SK-N-SH (cell line): Measurements from ENCODE around the gene BID. TPM values are rescaled to one million over a fixed set of nuclear protein-coding genes. Genes with fewer than 3 reads are reported as not detected.

ENCODE experiments used
- CTCF ChIA-PET: fragments of 300-600, 350-600 bp; formaldehyde crosslinking; extraction: SDS; loops from one replicate; lab custom pipeline; 2021; lab: Yijun Ruan, JAX
- POLR2A ChIA-PET: fragments of 350-600 bp; sonication (Branson Sonifier 250); formaldehyde crosslinking; extraction: SDS; loops from one replicate; lab custom pipeline; 2020; ENCODE audit warnings: antibody characterized with exemption, inconsistent platforms; lab: Yijun Ruan, JAX
- DNase-seq: peaks from one replicate; pipeline ENCODE4 v3.0.0; 2012
- H2AFZ ChIP-seq: fragments of 200-600 bp; sonication (generic); 2 replicates; pipeline ENCODE4 v1.8.1; 2016; ENCODE audit warnings: antibody characterized with exemption, mild to moderate bottlenecking, low read depth
- H3F3A ChIP-seq: fragments of 200-600 bp; sonication (generic); replicated peaks from 2 replicates; pipeline ENCODE3; 2016; ENCODE audit warnings: antibody characterized with exemption, mild to moderate bottlenecking; ENCODE audit not compliant: insufficient read depth
- H3K27ac ChIP-seq, 2 experiments: fragments of 200-500 bp in 1 of 2; fragments of 200-600 bp in 1 of 2; sonication (Bioruptor generic) in 1 of 2; sonication (generic), shearing (Covaris generic) in 1 of 2; 2 replicates each; pipeline versions ENCODE4 v1.5.1 to v1.6.1; 2014 to 2016; ENCODE audit warnings: low read depth in 2 of 2, inconsistent platforms in 1 of 2, low read length in 1 of 2, mild to moderate bottlenecking in 1 of 2, mixed read lengths in 1 of 2
- H3K27me3 ChIP-seq: fragments of 200-600 bp; sonication (generic), shearing (Covaris generic); 2 replicates; pipeline ENCODE4 v1.6.1; 2016; ENCODE audit warnings: mixed run types; ENCODE audit not compliant: insufficient read depth
- H3K36me3 ChIP-seq, 2 experiments: fragments of 200-500 bp in 1 of 2; fragments of 200-600 bp in 1 of 2; sonication (Bioruptor generic) in 1 of 2; sonication (generic) in 1 of 2; replicated peaks in 1 of 2; 2 replicates each; pipeline versions ENCODE3 to v1.5.1; 2014 to 2016; ENCODE audit warnings: low read length in 1 of 2, mild to moderate bottlenecking in 1 of 2; ENCODE audit not compliant: insufficient read depth in 2 of 2, control insufficient read depth in 1 of 2
- H3K4me1 ChIP-seq, 2 experiments: fragments of 200-500 bp in 1 of 2; fragments of 200-600 bp in 1 of 2; sonication (Bioruptor generic) in 1 of 2; sonication (generic), shearing (Covaris generic) in 1 of 2; 2 replicates each; pipeline versions ENCODE4 v1.5.1 to v1.6.1; 2014 to 2016; ENCODE audit warnings: low read depth in 1 of 2, low read length in 1 of 2, mixed run types in 1 of 2; ENCODE audit not compliant: insufficient read depth in 2 of 2, control insufficient read depth in 1 of 2
- H3K4me2 ChIP-seq: fragments of 200-600 bp; sonication (generic), shearing (Covaris generic); 2 replicates; pipeline ENCODE4 v1.6.1; 2017; ENCODE audit warnings: mixed run types
- H3K4me3 ChIP-seq, 2 experiments: fragments of 200-500 bp in 1 of 2; fragments of 200-600 bp in 1 of 2; sonication (Bioruptor generic) in 1 of 2; sonication (generic), shearing (Covaris generic) in 1 of 2; 2 replicates each; pipeline versions ENCODE4 v1.5.1 to v1.8.1; 2014 to 2016; ENCODE audit warnings: low read depth in 2 of 2, inconsistent platforms in 1 of 2, low read length in 1 of 2, mild to moderate bottlenecking in 1 of 2, mixed read lengths in 1 of 2, moderate library complexity in 1 of 2
- H3K79me2 ChIP-seq: fragments of 200-600 bp; sonication (generic); 2 replicates; pipeline ENCODE4 v1.8.1; 2017; ENCODE audit warnings: mild to moderate bottlenecking; ENCODE audit not compliant: insufficient read depth
- H3K9ac ChIP-seq: fragments of 200-600 bp; sonication (generic); 2 replicates; pipeline ENCODE4 v1.6.1; 2017; ENCODE audit warnings: mixed run types
- H3K9me2 ChIP-seq: fragments of 200-600 bp; sonication (generic); 2 replicates; pipeline ENCODE4 v1.6.1; 2017; ENCODE audit warnings: mixed run types
- H3K9me3 ChIP-seq: fragments of 200-600 bp; sonication (generic); 2 replicates; pipeline ENCODE4 v1.6.1; 2017; ENCODE audit warnings: mixed run types, mild to moderate bottlenecking, moderate library complexity
- H4K20me1 ChIP-seq: fragments of 200-600 bp; sonication (generic); 2 replicates; pipeline ENCODE4 v1.6.1; 2017; ENCODE audit warnings: mild to moderate bottlenecking, mixed run types; ENCODE audit not compliant: insufficient read depth
- FOXM1 ChIP-seq: IDR thresholded peaks from 2 replicates; pipeline ENCODE4 v1.4.0; 2012; ENCODE audit warnings: low read depth, mild to moderate bottlenecking
- GATA2 ChIP-seq: sonication (generic); formaldehyde crosslinking; IDR thresholded peaks from 2 replicates; pipeline ENCODE4 v1.5.0; 2020; ENCODE audit warnings: mild to moderate bottlenecking, missing genetic modification reagents
- MEF2A ChIP-seq: IDR thresholded peaks from 2 replicates; pipeline ENCODE4 v1.4.0; 2012; ENCODE audit warnings: low read depth, borderline replicate concordance
- RAD21 ChIP-seq: IDR thresholded peaks from 2 replicates; pipeline ENCODE4 v1.6.1; 2012; ENCODE audit warnings: mild to moderate bottlenecking, low read length
- SIN3A ChIP-seq: IDR thresholded peaks from 2 replicates; pipeline ENCODE4 v1.6.1; 2012; ENCODE audit warnings: low read depth, mild to moderate bottlenecking, low read length, moderate library complexity, borderline replicate concordance
- SMC3 ChIP-seq: IDR thresholded peaks from 2 replicates; pipeline ENCODE4 v1.6.1; 2012; ENCODE audit warnings: low read depth, low read length, improper control_type of control experiment
- whole genome bisulfite sequencing: methylation state at CpG from one replicate; pipeline ENCODE4 v1.1.6; 2017; ENCODE audit warnings: low lambda C conversion rate; 5-methylcytosine and 5-hydroxymethylcytosine counted together
- polyA plus RNA-seq, 3 experiments: library from polyadenylated mRNA; depleted of rRNA; stranded (reverse); fragments of >200 nt; gene quantifications; 2 replicates each; pipeline ENCODE4 v1.2.3, GENCODE V29; 2012
- TF ChIP-seq, protein P1 (sequence below): IDR thresholded peaks from 2 replicates; pipeline ENCODE4 v1.4.0; 2012; ENCODE audit warnings: low read depth, borderline replicate concordance
- TF ChIP-seq, protein P2 (sequence below): fragments of 150-350 bp; IDR thresholded peaks from 2 replicates; pipeline ENCODE4 v1.6.1; 2017; ENCODE audit warnings: antibody characterized with exemption, low read length, low read depth, borderline replicate concordance
- TF ChIP-seq, protein P3 (sequence below): IDR thresholded peaks from 2 replicates; pipeline ENCODE4 v1.4.0; 2012; ENCODE audit warnings: low read depth, borderline replicate concordance
- TF ChIP-seq, protein P4 (sequence below): fragments of 150-350 bp; IDR thresholded peaks from 2 replicates; pipeline ENCODE4 v1.6.1; 2016; ENCODE audit warnings: mild to moderate bottlenecking, low read depth, low read length

The BID gene
- polyA plus RNA-seq, 1 of the 3 experiments (the other 2 are of a cell fraction) = 139 TPM

DNA sequence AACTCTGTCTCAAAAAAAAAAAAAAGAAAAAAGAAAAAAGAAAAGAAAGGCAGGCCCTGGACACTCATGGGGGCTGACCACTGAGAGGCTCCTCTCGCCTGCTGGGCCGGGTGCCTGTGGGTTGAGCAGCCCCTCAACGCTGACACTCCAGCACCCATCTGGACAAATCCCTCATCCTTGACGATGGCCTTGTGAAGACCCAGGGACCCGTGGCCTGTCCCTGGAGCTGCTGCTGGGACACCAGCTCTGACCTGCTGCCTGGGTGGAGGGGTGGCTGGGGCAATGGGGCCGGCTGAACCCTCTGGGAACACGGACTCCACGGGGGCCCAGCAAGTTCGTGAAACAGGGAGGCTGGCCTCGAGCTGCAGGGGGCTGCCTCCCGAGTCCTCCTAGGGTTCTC lies 10.5 kb upstream of the BID start:
- no peaks in the 10 kb centered on the region for H3K9me3 ChIP-seq
- CTCF ChIA-PET = interaction anchor here (0.8 to 2.0 kb wide), 6 partner anchors 13 to 291 kb away, joined by 3 to 7 read pairs (median 3); no protein-coding TSS in a partner anchor
- no peak overlapping the region for H3K4me3 ChIP-seq
- peaks cover 0 to 20% of the 10 kb centered on the region in 2 experiments for H3K36me3 ChIP-seq
- TF ChIP-seq, protein P1, sequence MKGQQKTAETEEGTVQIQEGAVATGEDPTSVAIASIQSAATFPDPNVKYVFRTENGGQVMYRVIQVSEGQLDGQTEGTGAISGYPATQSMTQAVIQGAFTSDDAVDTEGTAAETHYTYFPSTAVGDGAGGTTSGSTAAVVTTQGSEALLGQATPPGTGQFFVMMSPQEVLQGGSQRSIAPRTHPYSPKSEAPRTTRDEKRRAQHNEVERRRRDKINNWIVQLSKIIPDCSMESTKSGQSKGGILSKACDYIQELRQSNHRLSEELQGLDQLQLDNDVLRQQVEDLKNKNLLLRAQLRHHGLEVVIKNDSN = no peak
- no peak for TF ChIP-seq FOXM1
- TF ChIP-seq SIN3A = no peak
- TF ChIP-seq SMC3 = no peak
- TF ChIP-seq, protein P2, sequence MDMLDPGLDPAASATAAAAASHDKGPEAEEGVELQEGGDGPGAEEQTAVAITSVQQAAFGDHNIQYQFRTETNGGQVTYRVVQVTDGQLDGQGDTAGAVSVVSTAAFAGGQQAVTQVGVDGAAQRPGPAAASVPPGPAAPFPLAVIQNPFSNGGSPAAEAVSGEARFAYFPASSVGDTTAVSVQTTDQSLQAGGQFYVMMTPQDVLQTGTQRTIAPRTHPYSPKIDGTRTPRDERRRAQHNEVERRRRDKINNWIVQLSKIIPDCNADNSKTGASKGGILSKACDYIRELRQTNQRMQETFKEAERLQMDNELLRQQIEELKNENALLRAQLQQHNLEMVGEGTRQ = no peak
- TF ChIP-seq, protein P3, sequence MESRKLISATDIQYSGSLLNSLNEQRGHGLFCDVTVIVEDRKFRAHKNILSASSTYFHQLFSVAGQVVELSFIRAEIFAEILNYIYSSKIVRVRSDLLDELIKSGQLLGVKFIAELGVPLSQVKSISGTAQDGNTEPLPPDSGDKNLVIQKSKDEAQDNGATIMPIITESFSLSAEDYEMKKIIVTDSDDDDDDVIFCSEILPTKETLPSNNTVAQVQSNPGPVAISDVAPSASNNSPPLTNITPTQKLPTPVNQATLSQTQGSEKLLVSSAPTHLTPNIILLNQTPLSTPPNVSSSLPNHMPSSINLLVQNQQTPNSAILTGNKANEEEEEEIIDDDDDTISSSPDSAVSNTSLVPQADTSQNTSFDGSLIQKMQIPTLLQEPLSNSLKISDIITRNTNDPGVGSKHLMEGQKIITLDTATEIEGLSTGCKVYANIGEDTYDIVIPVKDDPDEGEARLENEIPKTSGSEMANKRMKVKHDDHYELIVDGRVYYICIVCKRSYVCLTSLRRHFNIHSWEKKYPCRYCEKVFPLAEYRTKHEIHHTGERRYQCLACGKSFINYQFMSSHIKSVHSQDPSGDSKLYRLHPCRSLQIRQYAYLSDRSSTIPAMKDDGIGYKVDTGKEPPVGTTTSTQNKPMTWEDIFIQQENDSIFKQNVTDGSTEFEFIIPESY = no peak
- TF ChIP-seq MEF2A = no peak
- TF ChIP-seq, all 33 proteins: peak for 0
- Histone ChIP-seq H3F3A (no peaks in the 10 kb centered on the region), H3K27me3 (no peaks in the 10 kb centered on the region), H3K4me1 (peaks cover 12 to 30% of the 10 kb centered on the region in 2 experiments; a peak in 3 of 4 replicates), H2AFZ (no peak overlapping the region), H3K9ac (no peak overlapping the region), H3K4me2 (no peak overlapping the region), H4K20me1 (no peaks in the 10 kb centered on the region), H3K27ac (no peak overlapping the region), H3K9me2 (no peaks in the 10 kb centered on the region), H3K79me2 (no peaks in the 10 kb centered on the region)
- POLR2A ChIA-PET = interaction anchor here (0.7 kb wide), 1 partner anchor 10 kb away, joined by 3 read pairs; no protein-coding TSS in a partner anchor
- WGBS = 87% methylated on average over 5 of the region's 11 CpGs
- DNase-seq = no peak

DNA sequence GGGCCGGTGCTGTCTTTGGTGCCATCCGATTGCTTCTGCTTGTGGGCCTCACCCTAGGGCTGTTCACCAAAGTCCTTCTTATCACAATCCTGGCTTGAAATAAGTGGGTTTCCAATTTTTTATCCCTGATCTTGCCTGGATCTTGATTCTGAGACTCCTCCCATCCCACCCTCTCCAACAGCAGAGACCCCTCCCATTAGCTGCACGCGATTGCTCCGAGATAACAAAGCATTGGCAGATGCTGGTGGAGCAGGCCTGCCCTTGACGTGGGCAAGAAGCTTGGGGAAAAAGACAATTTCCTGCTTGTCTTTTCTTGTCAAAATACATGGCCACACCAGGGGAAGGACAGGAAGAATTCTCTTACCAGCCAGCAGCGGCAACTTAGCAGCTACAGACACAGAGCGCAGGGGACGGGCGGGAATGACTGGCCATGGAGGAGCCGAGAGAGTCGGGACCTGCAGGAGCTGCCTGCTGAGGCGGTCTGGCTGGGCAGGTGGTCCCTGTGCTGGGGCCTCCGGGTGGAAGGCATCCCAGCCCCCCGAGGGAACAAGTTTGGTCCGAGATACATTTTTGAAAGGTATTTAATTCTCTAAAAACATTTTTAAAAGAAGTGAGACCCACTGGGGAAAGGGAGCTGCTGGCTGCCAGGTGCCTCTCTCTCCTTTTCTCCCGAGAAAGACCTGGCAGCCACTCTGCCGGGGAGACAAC lies 9.7 kb upstream of the BID start:
- Histone ChIP-seq H3K9ac (no peak overlapping the region), H3K27ac (no peak overlapping the region; a peak in 1 of 4 replicates), H4K20me1 (no peaks in the 10 kb centered on the region), H2AFZ (no peak overlapping the region), H3K4me2 (no peak overlapping the region), H3K27me3 (no peaks in the 10 kb centered on the region), H3K9me3 (no peaks in the 10 kb centered on the region), H3K9me2 (no peaks in the 10 kb centered on the region), H3K4me1 (peaks cover 12 to 34% of the 10 kb centered on the region in 2 experiments; a peak in 3 of 4 replicates), H3F3A (no peaks in the 10 kb centered on the region), H3K4me3 (no peak overlapping the region), H3K36me3 (peaks cover 0 to 12% of the 10 kb centered on the region in 2 experiments), H3K79me2 (no peaks in the 10 kb centered on the region)
- DNase-seq = peak; percentile 59
- 94% methylated on average over 15 of the region's 18 CpGs for WGBS
- CTCF ChIA-PET = interaction anchor here (0.7 to 1.9 kb wide), 2 partner anchors 42 to 292 kb away, joined by 4 to 9 read pairs; no protein-coding TSS in a partner anchor
- POLR2A ChIA-PET = interaction anchor here (0.7 kb wide), 1 partner anchor 9 kb away, joined by 3 read pairs; no protein-coding TSS in a partner anchor
- TF ChIP-seq FOXM1 = no peak
- no peak for TF ChIP-seq RAD21
- TF ChIP-seq GATA2 = peak; percentile 16; the same call in 1 of the 2 replicates
- TF ChIP-seq, protein P4, sequence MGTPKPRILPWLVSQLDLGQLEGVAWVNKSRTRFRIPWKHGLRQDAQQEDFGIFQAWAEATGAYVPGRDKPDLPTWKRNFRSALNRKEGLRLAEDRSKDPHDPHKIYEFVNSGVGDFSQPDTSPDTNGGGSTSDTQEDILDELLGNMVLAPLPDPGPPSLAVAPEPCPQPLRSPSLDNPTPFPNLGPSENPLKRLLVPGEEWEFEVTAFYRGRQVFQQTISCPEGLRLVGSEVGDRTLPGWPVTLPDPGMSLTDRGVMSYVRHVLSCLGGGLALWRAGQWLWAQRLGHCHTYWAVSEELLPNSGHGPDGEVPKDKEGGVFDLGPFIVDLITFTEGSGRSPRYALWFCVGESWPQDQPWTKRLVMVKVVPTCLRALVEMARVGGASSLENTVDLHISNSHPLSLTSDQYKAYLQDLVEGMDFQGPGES = no peak
